Measurements from ENCODE around the gene KLHL8. TPM values are rescaled to one million over a fixed set of nuclear protein-coding genes. Genes with fewer than 3 reads are reported as not detected.

The KLHL8 gene
- 10 to 100 TPM in 3 of 6 experiments, 1 to 10 TPM in 3; 8.0 to 11.5 (median 9.8) TPM for total RNA-seq (2021; fragmentation: NEBNext Ultra II Directional; extraction: Animal tissue kit (Norgen Biotek cat#: 25700))
- long read RNA-seq, full-length matches to known transcripts = 5 of 8 reads
- long read RNA-seq, partial matches to known transcripts = 0 of 8 reads
- long read RNA-seq, other reads (novel, unspliced or antisense) = 3 of 8 reads

- Mint-ChIP-seq H3K4me1 (ENCODE audit: low read depth) (peaks cover 17% of the 10 kb centered on the region), H3K27ac (peak within 1 kb of the TSS; percentile 88), H3K4me3 (peak within 1 kb of the TSS; percentile 85), H3K36me3 (ENCODE audit: low read depth) (no peaks in the 10 kb centered on the region), H3K27me3 (ENCODE audit: insufficient read depth) (peaks cover 2% of the 10 kb centered on the region), H3K9me3 (no peaks in the 10 kb centered on the region)
- TF ChIP-seq CTCF (IDR thresholded peaks at IDR 0.05) = no peak; the same call in none of the 2 replicates
- peak; percentile 71 for DNase-seq
Observed at GRCh38 chr4:87220094-87220822, at the start of gene KLHL8. Gene KLHL8 (minus strand): TSS chr4:87220618. CDS start chr4:87195539, 25,079 bp downstream.

GRCh38 chr4:87270144-87270543, 49.7 kb upstream of the KLHL8 start:
- Mint-ChIP-seq H3K4me1 (ENCODE audit: low read depth) (no peaks in the 10 kb centered on the region), H3K4me3 (no peak overlapping the region), H3K27ac (no peak overlapping the region), H3K27me3 (ENCODE audit: insufficient read depth) (peaks cover 25% of the 10 kb centered on the region), H3K36me3 (ENCODE audit: low read depth) (no peaks in the 10 kb centered on the region), H3K9me3 (no peaks in the 10 kb centered on the region)
- peak; percentile 63 for TF ChIP-seq CTCF (IDR thresholded peaks at IDR 0.05)
- peak; percentile 38 for DNase-seq

- no peaks in the 10 kb centered on the region for H3K36me3 Mint-ChIP-seq (ENCODE audit: low read depth)
- TF ChIP-seq CTCF (IDR thresholded peaks at IDR 0.05) = no peak
- H3K9me3 Mint-ChIP-seq = no peaks in the 10 kb centered on the region
- H3K27me3 Mint-ChIP-seq (ENCODE audit: insufficient read depth) = peaks cover 25% of the 10 kb centered on the region
- no peak overlapping the region for H3K27ac Mint-ChIP-seq
- H3K4me3 Mint-ChIP-seq = no peak overlapping the region
- no peak for DNase-seq
- H3K4me1 Mint-ChIP-seq (ENCODE audit: low read depth) = no peaks in the 10 kb centered on the region
Observed at GRCh38 chr4:87268411-87268810, 48.0 kb upstream of the KLHL8 start.

GRCh38 chr4:87266986-87267385, 46.6 kb upstream of the KLHL8 start:
- no peak for TF ChIP-seq CTCF (IDR thresholded peaks at IDR 0.05)
- Mint-ChIP-seq H3K27me3 (ENCODE audit: insufficient read depth) (peaks cover 25% of the 10 kb centered on the region), H3K4me3 (no peak overlapping the region), H3K9me3 (peaks cover 5% of the 10 kb centered on the region), H3K27ac (no peak overlapping the region), H3K36me3 (ENCODE audit: low read depth) (no peaks in the 10 kb centered on the region), H3K4me1 (ENCODE audit: low read depth) (no peaks in the 10 kb centered on the region)
- no peak for DNase-seq

- Mint-ChIP-seq H3K27me3 (ENCODE audit: insufficient read depth) (peaks cover 20% of the 10 kb centered on the region), H3K27ac (no peak overlapping the region), H3K4me1 (ENCODE audit: low read depth) (no peaks in the 10 kb centered on the region), H3K4me3 (no peak overlapping the region), H3K9me3 (peaks cover 5% of the 10 kb centered on the region), H3K36me3 (ENCODE audit: low read depth) (no peaks in the 10 kb centered on the region)
- no peak for TF ChIP-seq CTCF (IDR thresholded peaks at IDR 0.05)
- no peak for DNase-seq
Observed at GRCh38 chr4:87262886-87263285, 42.5 kb upstream of the KLHL8 start.
